Neural crest cell (in vitro differentiated cells): Measurements from ENCODE around the gene KRTAP5-3. TPM values are rescaled to one million over a fixed set of nuclear protein-coding genes. Genes with fewer than 3 reads are reported as not detected.

Experiments
- DNase-seq: peaks from one replicate; pipeline ENCODE4 v3.0.0; 2021; ENCODE audit warnings: low read depth, mixed read lengths, low spot score
- H3K27ac Mint-ChIP-seq: one replicate; pipeline ENCODE4 v1.8.0; 2021; ENCODE audit warnings: mild to moderate bottlenecking, mixed read lengths; ENCODE audit not compliant: unreplicated experiment
- H3K27me3 Mint-ChIP-seq: 2 replicates; pipeline ENCODE4 v1.8.0; 2021; ENCODE audit warnings: low read depth, mild to moderate bottlenecking, mixed read lengths
- H3K36me3 Mint-ChIP-seq: 2 replicates; pipeline ENCODE4 v1.8.0; 2021; ENCODE audit warnings: low read depth, mild to moderate bottlenecking, mixed read lengths
- H3K4me1 Mint-ChIP-seq: 2 replicates; pipeline ENCODE4 v1.8.0; 2021; ENCODE audit warnings: mixed read lengths
- H3K4me3 Mint-ChIP-seq: one replicate; pipeline ENCODE4 v1.8.0; 2021; ENCODE audit warnings: mild to moderate bottlenecking, mixed read lengths
- H3K9me3 Mint-ChIP-seq: 2 replicates; pipeline ENCODE4 v1.8.0; 2021; ENCODE audit warnings: mixed read lengths
- CTCF ChIP-seq: fragments of 200-600 bp; sonication (generic); conservative IDR thresholded peaks from 2 replicates; pipeline ENCODE4 v1.5.0; 2021; ENCODE audit warnings: antibody characterized with exemption, mild to moderate bottlenecking
- total RNA-seq: library from RNA; stranded (reverse); gene quantifications from 2 replicates; pipeline ENCODE4 v1.2.1, GENCODE V29; 2021

KRTAP5-3 gene
- total RNA-seq, 1 donor from 2014 or later = not detected

DNA sequence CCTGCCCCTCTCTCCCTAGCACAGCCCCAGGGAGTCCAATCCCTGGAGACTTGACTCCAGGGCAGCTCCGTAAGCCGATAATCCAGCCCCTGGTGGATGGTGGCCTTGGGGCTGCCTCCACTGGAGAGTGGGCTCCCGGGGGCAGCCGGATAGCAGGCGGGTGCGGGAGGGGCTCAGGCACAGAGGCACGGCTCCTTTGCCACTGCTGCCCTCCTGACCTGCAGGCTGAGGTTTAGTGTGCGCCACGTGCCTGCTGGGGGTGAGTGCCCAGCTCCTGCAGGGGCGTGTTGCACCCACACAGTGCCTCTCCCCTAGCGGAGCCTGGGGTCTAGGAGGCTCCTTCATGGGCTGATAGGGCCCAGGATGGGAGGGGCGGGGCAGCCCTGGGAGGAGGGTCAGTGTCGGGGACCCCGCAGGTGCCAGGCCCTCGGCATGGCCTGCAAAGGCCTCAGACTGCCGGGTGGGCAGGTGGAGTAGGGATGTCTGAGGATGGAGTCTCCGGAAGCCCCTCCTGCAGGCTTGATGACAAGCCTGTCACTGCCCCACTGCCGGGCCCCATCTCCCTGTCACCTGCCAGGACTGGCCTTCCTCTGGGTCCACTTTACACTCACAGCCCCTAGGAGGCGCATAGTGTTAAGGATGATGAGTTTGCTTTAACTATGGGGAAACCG lies 41.7 kb downstream of the KRTAP5-3 start:
- H3K27me3 Mint-ChIP-seq = peaks cover 24% of the 10 kb centered on the region
- no peaks in the 10 kb centered on the region for H3K4me1 Mint-ChIP-seq
- DNase-seq = no peak
- no peak overlapping the region for H3K4me3 Mint-ChIP-seq
- TF ChIP-seq CTCF = no peak
- no peak overlapping the region for H3K27ac Mint-ChIP-seq
- no peaks in the 10 kb centered on the region for H3K9me3 Mint-ChIP-seq
- H3K36me3 Mint-ChIP-seq = no peaks in the 10 kb centered on the region

- Mint-ChIP-seq H3K27me3 (peaks cover 23% of the 10 kb centered on the region), H3K4me1 (no peaks in the 10 kb centered on the region), H3K9me3 (no peaks in the 10 kb centered on the region), H3K4me3 (no peak overlapping the region), H3K27ac (no peak overlapping the region), H3K36me3 (no peaks in the 10 kb centered on the region)
- no peak for TF ChIP-seq CTCF
- no peak for DNase-seq
Measured at GRCh38 chr11:1565904-1566247, 42.4 kb downstream of the KRTAP5-3 start.

DNA sequence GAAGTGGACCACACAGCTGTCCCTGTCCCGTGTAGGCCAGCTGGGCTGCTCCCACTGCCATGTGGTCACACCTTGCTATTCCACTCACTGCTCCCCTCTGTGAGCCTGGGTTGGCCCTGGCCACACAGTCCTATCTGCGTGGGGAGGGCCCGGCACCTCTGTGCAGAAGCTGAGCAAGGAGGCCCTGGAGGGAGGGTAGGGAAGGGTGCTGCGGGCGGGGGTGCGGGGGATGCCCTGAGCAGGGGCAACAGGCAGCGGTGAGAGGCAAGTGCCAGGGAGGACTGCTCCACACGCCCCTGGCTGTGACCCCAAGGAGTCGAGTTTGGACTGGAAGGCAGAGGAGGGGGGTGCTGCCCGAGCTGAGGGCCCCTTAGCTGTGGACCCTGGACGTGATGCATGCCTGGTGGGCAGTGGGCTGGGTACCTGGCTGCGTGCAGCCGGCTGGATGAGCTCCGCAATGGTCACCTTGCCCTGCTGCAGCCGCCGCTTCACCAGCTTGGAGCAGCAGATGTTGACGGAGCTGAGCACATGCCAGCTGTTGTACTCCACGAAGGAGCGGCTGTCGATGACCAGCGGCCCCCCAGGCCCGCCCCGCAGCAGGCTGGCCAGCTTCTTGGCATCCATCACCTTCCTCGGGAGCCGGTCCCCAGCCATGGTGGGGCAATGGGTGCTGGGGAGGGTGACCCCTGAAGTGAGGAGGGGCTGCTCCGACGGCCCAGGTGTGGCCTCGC lies 42.9 kb downstream of the KRTAP5-3 start:
- Mint-ChIP-seq H3K27me3 (peaks cover 18% of the 10 kb centered on the region), H3K9me3 (no peaks in the 10 kb centered on the region), H3K4me3 (no peak overlapping the region), H3K27ac (no peak overlapping the region), H3K36me3 (no peaks in the 10 kb centered on the region), H3K4me1 (no peaks in the 10 kb centered on the region)
- no peak for DNase-seq
- TF ChIP-seq CTCF = no peak

GRCh38 chr11:1564535-1565172 lies 43.6 kb downstream of the KRTAP5-3 start:
- Mint-ChIP-seq H3K36me3 (no peaks in the 10 kb centered on the region), H3K9me3 (no peaks in the 10 kb centered on the region), H3K4me1 (no peaks in the 10 kb centered on the region), H3K27me3 (peaks cover 12% of the 10 kb centered on the region), H3K27ac (no peak overlapping the region), H3K4me3 (no peak overlapping the region)
- DNase-seq = no peak
- TF ChIP-seq CTCF = no peak

DNA sequence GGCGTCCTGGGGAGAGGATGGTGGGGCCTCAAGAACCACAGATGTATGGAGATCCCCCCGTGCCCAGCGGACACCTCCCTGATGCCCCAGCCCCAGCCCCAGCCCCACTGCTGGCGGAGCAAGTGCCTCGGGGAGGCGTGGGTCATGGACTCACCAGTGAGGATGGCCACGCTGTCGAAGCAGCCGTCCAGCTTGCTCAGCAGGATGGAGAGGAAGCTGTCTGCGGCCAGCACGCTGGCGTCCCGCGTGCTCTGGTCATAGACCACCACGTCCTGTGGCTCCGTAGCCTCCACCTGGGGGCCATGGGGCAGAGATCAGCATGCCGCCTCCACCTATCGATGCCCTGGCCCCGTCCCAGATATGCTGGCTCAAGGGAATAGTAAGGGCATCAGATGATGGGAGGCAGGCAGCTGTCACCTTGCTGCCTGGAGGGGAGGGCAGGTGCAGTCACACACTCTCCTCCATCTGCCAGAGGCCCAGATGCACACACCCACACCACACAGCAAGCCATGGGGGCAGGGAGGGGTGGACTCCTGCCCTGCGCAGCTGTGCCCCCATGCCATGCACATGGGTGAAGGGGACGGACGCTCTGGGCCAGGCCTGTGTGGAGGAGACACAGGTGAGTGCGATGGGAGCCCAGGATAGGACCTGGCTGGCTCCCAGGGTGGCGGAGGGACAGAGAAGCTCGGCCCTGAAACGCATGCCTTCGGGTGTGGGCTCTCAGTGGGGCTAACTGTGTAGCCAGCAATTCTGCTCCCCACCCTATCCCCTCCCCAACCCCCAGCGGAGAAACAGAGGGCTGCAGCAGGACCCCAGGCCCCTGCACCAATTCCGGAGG lies 44.3 kb downstream of the KRTAP5-3 start:
- peaks cover 6% of the 10 kb centered on the region for H3K27me3 Mint-ChIP-seq
- no peaks in the 10 kb centered on the region for H3K36me3 Mint-ChIP-seq
- no peak for TF ChIP-seq CTCF
- DNase-seq = no peak
- H3K4me3 Mint-ChIP-seq = no peak overlapping the region
- H3K9me3 Mint-ChIP-seq = no peaks in the 10 kb centered on the region
- H3K4me1 Mint-ChIP-seq = no peaks in the 10 kb centered on the region
- H3K27ac Mint-ChIP-seq = no peak overlapping the region
